Cerebellar nuclear complex (tissue), 1 donor: ENCODE measurements around the gene KCNIP1.
"Not testable (repeated sequence)": the region's sequence is repeated elsewhere in the genome, so short reads cannot be mapped to it uniquely, and the experiment has no call there.

ENCODE experiments used
- DNase-seq, 2 experiments: peaks; one replicate each; lab custom pipeline; 2025; lab: John Stamatoyannopoulos, UW

KCNIP1 gene

GRCh38 chr5:170749911-170750431 lies 246.2 kb downstream of the KCNIP1 start:
- no peak for DNase-seq

- no peak for DNase-seq
Measured at GRCh38 chr5:170750791-170751190, 247.0 kb downstream of the KCNIP1 start.

DNA sequence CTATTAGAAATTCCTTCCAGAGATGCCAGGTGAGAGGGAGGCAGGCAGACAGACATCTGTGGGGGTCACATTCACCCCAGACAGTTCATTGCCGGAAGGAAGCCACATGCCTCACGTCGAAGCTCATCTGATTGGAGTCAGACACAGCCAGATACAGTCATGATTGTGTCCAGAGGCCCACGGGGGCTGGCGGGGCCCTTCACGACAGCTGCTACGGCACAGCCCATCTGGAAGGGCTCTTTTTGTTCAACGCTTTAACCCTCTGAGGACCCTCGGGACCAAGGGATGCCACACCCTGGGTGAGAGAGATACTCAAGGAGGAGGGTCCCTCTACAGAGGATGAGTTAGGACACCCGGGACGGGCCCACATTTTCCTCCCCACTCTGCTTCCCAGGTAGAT lies 247.8 kb downstream of the KCNIP1 start:
- no peak for DNase-seq

DNA sequence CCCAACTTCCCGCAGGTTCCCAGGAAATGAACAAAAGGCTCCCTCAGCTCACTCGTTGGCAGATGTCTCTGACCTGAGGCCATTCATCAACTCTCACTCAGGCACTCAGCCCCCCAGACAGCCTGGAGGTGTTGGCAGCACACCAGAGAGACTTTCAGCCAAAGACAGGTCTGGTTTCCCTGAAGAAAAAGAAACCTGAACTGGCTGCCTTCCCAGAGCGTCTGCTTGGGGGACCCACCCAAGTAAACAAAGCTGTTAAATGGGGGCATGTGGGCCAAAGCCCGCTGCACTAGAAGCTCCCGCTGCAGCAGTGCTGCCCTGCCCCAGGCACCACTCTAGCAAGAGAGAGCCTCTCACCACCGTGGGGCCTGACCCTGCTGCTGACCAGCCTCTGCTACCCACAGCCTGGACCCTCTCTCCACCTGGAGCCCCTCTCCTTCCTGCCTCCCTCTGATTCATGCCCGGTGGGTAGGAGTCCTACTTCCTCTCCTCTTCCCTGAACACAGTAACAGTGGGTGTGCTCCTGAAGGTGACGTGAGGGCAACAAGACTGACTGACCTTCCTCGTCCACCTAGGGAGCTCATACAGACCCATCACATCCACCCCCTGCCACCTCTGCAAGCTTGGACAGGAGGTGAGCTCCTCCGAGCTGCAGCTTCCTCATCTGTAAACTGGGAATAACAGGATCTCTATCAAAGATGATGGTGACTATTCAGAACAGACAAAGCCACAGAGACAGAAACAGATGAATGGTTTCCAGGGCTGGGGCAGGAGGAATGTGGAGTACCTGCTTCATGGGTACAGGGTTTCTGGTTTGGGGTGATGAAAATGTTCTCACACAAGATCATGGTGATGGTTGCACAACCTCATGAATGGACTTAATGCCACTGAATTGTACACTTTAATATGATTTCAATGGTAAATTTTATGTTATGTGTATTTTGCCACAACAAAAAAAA lies 248.7 kb downstream of the KCNIP1 start:
- DNase-seq: no peak

DNA sequence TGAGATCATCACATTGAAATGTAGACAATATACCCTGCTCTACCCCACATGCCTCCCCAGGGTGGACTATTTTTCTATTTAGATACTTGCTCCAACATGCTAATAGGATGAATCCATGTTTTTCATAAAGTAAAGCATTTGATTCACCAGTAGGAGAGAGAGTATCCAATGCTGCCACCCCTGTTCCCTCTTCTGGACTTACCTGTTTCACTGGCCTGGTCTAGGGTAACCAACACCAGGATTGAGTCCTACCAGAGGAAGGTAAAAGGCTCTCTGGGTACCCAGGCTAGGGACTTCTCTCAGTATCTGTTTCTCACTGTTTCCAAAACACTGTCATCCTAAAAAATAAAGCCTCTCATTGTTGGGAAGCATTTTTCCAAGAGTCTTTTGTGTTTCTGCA lies 249.5 kb downstream of the KCNIP1 start:
- no peak for DNase-seq

GRCh38 chr5:170754508-170754907 lies 250.7 kb downstream of the KCNIP1 start:
- DNase-seq: not testable (repeated sequence)

GRCh38 chr5:170755679-170756456 lies 252.0 kb downstream of the KCNIP1 start:
- no peak for DNase-seq

DNA sequence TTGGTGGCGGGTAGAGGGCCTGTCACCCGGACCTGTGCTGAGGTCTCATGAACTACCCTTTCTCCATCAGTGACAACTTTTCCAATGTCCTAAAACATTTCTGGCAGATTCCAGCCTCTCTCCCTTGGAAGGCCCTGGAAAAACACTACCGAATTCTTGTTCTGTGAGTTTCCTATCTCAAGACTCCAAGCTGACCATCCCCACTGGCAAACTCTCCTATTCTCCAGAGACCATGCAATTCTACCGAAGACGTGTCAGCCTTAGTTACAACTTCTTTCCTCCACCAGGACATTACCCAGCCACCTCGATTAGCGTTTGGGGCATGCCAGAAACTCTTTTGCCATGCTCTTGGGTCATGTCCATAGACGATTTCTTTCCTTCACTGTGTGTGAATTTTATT lies 252.9 kb downstream of the KCNIP1 start:
- no peak for DNase-seq

DNA sequence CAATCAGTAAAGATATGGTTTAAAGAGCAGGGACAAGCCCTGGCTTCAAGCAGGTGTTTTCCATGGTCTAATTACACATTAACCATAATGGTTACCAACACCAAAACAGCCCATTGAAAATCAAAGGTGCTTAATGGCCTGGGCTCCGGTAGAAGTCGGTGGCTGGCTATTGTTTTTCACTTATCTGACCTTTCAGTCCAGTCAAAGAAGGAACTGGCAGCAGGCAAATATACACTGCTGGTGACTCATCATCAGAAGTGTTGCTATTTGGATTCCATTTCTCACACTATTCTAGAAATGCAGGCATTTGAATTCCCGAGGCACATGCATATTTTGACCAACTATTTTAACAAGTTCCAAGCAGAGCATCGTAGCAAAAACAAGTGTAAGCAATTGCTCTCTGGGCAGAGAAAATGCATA lies 253.4 kb downstream of the KCNIP1 start:
- DNase-seq: no peak

GRCh38 chr5:170757669-170758068 lies 253.8 kb downstream of the KCNIP1 start:
- DNase-seq: no peak

GRCh38 chr5:170758481-170758880 lies 254.7 kb downstream of the KCNIP1 start:
- DNase-seq: no peak

DNA sequence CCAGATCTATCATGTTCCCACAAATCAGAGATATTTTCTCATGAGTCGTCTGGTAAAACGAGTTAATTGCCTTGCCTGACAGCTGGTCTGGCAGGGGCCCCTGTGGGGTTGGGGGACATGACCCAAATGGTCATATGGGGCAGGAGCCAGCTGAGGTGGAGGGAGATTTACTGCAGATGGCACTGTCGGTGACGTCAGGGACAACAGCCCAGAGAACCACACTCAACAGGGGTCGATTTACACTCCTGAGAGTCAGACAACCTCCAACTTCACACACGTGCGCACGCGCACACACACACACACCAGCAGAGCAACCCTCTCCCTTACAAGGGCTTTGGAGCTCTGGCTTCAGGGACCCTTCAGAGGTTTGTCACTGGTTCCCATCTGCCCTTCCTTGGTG lies 256.3 kb downstream of the KCNIP1 start:
- no peak for DNase-seq

DNA sequence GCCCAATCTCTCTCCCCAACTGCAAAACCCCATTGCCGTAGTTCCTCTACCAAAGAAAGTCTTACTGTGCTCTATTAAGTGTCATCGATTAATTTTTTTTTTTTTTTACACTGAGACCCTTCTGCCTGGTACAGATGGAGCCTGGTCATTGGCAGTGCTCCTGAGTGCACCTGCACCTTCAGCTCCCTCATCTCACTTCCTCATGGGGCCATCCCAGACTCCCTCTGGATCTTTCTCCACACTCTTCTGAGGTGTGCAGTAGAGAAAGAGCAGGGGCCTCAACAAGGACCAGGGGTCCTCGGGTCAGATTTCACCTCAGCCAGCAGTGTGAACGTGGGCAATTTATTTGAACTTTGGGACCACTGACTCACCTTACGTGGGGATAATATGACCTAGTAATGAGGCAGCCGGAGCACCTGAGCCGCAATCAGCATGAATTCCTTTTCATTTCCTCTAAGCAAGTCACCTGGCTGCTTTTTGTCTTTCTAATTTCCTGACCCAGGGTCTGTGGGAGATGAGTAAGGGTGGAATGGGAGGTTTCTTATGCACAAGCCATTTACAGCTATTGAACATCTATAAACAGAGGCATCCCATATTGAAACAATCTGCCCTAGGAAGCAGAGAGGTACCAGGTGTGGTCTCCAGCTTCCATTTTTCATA lies 257.4 kb downstream of the KCNIP1 start:
- no peak for DNase-seq

DNA sequence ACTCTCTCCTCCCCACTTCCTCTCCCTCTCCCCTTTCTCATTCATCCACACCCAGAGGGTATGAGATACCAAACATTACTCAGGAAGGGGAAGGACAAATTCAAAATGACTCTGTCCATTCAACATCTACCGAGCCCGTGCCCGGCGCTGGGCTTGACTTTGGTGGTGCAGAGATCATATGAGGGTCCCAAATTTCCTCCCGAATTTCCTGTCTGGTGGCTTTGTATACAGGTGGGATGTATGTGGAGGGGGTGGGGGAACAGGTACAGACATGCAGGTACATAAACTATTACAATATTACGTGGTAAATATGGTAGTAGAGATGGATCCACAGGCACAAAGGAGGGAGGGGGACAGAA lies 257.9 kb downstream of the KCNIP1 start:
- no peak for DNase-seq

- not testable (repeated sequence) for DNase-seq
Measured at GRCh38 chr5:170762298-170762697, 258.5 kb downstream of the KCNIP1 start.

- DNase-seq: not testable (repeated sequence)
Measured at GRCh38 chr5:170765868-170766267, 262.0 kb downstream of the KCNIP1 start.

GRCh38 chr5:170769246-170769645 lies 265.4 kb downstream of the KCNIP1 start:
- peak in 1 of 2 experiments; percentile 67 for DNase-seq

GRCh38 chr5:170769898-170770416 lies 266.1 kb downstream of the KCNIP1 start:
- DNase-seq: no peak

GRCh38 chr5:170771496-170771895 lies 267.7 kb downstream of the KCNIP1 start:
- no peak for DNase-seq

GRCh38 chr5:170773024-170773985 lies 269.5 kb downstream of the KCNIP1 start:
- DNase-seq: no peak

DNA sequence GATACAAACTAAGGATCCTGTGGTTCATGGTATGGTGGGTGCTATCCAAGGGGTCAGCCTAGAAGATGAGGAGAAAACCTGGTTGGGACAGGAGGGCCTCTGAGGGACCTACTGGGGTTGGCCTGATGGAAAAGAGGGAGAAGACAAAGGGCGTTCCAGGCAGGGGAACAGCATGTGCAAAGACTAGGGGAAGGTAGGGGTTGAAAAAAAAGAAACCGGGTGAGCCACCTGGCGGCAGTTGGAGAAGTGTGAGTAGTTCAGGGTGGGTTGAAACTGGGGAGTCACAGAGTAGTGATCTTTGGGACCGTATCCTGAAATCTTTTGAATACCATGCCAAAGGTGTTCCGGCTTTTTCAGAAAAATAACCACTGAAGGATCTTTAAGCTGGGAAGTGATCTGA lies 271.0 kb downstream of the KCNIP1 start:
- DNase-seq: no peak
